Measurements from ENCODE around the gene CCNE1.
"Not testable (repeated sequence)": the region's sequence is repeated elsewhere in the genome, so short reads cannot be mapped to it uniquely, and the experiment has no call there.

The CCNE1 gene

GRCh38 chr19:29795461-29796172 lies 16.2 kb upstream of the CCNE1 start:
- no peaks in the 10 kb centered on the region for H3K9me3 ChIP-seq (ENCODE audit: low read depth, low read length)
- no peaks in the 10 kb centered on the region for H3K36me3 ChIP-seq (ENCODE audit: insufficient read depth, low read length)
- H3K9ac ChIP-seq (ENCODE audit: insufficient read length) = no peak overlapping the region
- no peak overlapping the region for H3K4me3 ChIP-seq
- no peak overlapping the region for H3K27ac ChIP-seq
- TF ChIP-seq EZH2 (IDR thresholded peaks at IDR 0.05) (no peak), POLR2AphosphoS5 (IDR thresholded peaks at IDR 0.05; ENCODE audit: borderline replicate concordance, low read depth, low read length) (no peak), FOXP2 (optimal IDR thresholded peaks at IDR 0.05; ENCODE audit: control extremely low read depth, extremely low read length, insufficient read depth) (no peak)
- DNase-seq (ENCODE audit: low read depth, low spot score) = no peak

- no peak for DNase-seq (ENCODE audit: low read depth, low spot score)
- Histone ChIP-seq H3K4me3 (no peak overlapping the region), H3K9me3 (ENCODE audit: low read depth, low read length) (no peaks in the 10 kb centered on the region), H3K9ac (ENCODE audit: insufficient read length) (no peak overlapping the region), H3K36me3 (ENCODE audit: insufficient read depth, low read length) (no peaks in the 10 kb centered on the region), H3K27ac (no peak overlapping the region)
- TF ChIP-seq FOXP2 (optimal IDR thresholded peaks at IDR 0.05; ENCODE audit: control extremely low read depth, extremely low read length, insufficient read depth) (no peak), POLR2AphosphoS5 (IDR thresholded peaks at IDR 0.05; ENCODE audit: borderline replicate concordance, low read depth, low read length) (no peak), EZH2 (IDR thresholded peaks at IDR 0.05) (no peak)
Observed at GRCh38 chr19:29796173-29796573, 15.6 kb upstream of the CCNE1 start.

GRCh38 chr19:29798774-29799497 lies 12.9 kb upstream of the CCNE1 start:
- TF ChIP-seq POLR2AphosphoS5 (IDR thresholded peaks at IDR 0.05; ENCODE audit: borderline replicate concordance, low read depth, low read length) (no peak), EZH2 (IDR thresholded peaks at IDR 0.05) (no peak), FOXP2 (optimal IDR thresholded peaks at IDR 0.05; ENCODE audit: control extremely low read depth, extremely low read length, insufficient read depth) (no peak)
- H3K27ac ChIP-seq = no peak overlapping the region
- H3K4me3 ChIP-seq = no peak overlapping the region
- DNase-seq (ENCODE audit: low read depth, low spot score) = no peak
- no peaks in the 10 kb centered on the region for H3K36me3 ChIP-seq (ENCODE audit: insufficient read depth, low read length)
- H3K9me3 ChIP-seq (ENCODE audit: low read depth, low read length) = no peaks in the 10 kb centered on the region
- no peak overlapping the region for H3K9ac ChIP-seq (ENCODE audit: insufficient read length)

GRCh38 chr19:29800100-29800825 lies 11.5 kb upstream of the CCNE1 start:
- Histone ChIP-seq H3K36me3 (ENCODE audit: insufficient read depth, low read length) (no peaks in the 10 kb centered on the region), H3K4me3 (no peak overlapping the region), H3K9me3 (ENCODE audit: low read depth, low read length) (no peaks in the 10 kb centered on the region), H3K9ac (ENCODE audit: insufficient read length) (no peak overlapping the region), H3K27ac (no peak overlapping the region)
- TF ChIP-seq EZH2 (IDR thresholded peaks at IDR 0.05) (no peak), FOXP2 (optimal IDR thresholded peaks at IDR 0.05; ENCODE audit: control extremely low read depth, extremely low read length, insufficient read depth) (no peak), POLR2AphosphoS5 (IDR thresholded peaks at IDR 0.05; ENCODE audit: borderline replicate concordance, low read depth, low read length) (no peak)
- no peak for DNase-seq (ENCODE audit: low read depth, low spot score)

GRCh38 chr19:29803951-29804350 lies 7.8 kb upstream of the CCNE1 start:
- not testable (repeated sequence) for DNase-seq (ENCODE audit: low read depth, low spot score); H3K27ac ChIP-seq; H3K9me3 ChIP-seq (ENCODE audit: low read depth, low read length); H3K4me3 ChIP-seq; H3K9ac ChIP-seq (ENCODE audit: insufficient read length); H3K36me3 ChIP-seq (ENCODE audit: insufficient read depth, low read length)

GRCh38 chr19:29804493-29804892 lies 7.3 kb upstream of the CCNE1 start:
- no peaks in the 10 kb centered on the region for H3K9me3 ChIP-seq (ENCODE audit: low read depth, low read length)
- no peaks in the 10 kb centered on the region for H3K36me3 ChIP-seq (ENCODE audit: insufficient read depth, low read length)
- DNase-seq (ENCODE audit: low read depth, low spot score) = no peak
- TF ChIP-seq POLR2AphosphoS5 (IDR thresholded peaks at IDR 0.05; ENCODE audit: borderline replicate concordance, low read depth, low read length) = no peak
- TF ChIP-seq EZH2 (IDR thresholded peaks at IDR 0.05) = no peak
- no peak for TF ChIP-seq FOXP2 (optimal IDR thresholded peaks at IDR 0.05; ENCODE audit: control extremely low read depth, extremely low read length, insufficient read depth)
- H3K27ac ChIP-seq = no peak overlapping the region
- no peak overlapping the region for H3K4me3 ChIP-seq
- H3K9ac ChIP-seq (ENCODE audit: insufficient read length) = no peak overlapping the region

GRCh38 chr19:29805031-29805965 lies 6.5 kb upstream of the CCNE1 start:
- Histone ChIP-seq H3K4me3 (no peak overlapping the region), H3K27ac (no peak overlapping the region), H3K9ac (ENCODE audit: insufficient read length) (no peak overlapping the region), H3K36me3 (ENCODE audit: insufficient read depth, low read length) (no peaks in the 10 kb centered on the region), H3K9me3 (ENCODE audit: low read depth, low read length) (no peaks in the 10 kb centered on the region)
- no peak for DNase-seq (ENCODE audit: low read depth, low spot score)
- TF ChIP-seq EZH2 (IDR thresholded peaks at IDR 0.05) (no peak), FOXP2 (optimal IDR thresholded peaks at IDR 0.05; ENCODE audit: control extremely low read depth, extremely low read length, insufficient read depth) (no peak), POLR2AphosphoS5 (IDR thresholded peaks at IDR 0.05; ENCODE audit: borderline replicate concordance, low read depth, low read length) (no peak)

Measured in SK-N-MC (cell line).